CD4-positive, alpha-beta T cell treated with Interleukin-10 for 1 hour (primary cell): ENCODE data around the gene TBC1D22A.

Source experiments
- DNase-seq: peaks from one replicate; pipeline ENCODE4 v3.0.0-alpha.2; 2020

The TBC1D22A gene

DNA sequence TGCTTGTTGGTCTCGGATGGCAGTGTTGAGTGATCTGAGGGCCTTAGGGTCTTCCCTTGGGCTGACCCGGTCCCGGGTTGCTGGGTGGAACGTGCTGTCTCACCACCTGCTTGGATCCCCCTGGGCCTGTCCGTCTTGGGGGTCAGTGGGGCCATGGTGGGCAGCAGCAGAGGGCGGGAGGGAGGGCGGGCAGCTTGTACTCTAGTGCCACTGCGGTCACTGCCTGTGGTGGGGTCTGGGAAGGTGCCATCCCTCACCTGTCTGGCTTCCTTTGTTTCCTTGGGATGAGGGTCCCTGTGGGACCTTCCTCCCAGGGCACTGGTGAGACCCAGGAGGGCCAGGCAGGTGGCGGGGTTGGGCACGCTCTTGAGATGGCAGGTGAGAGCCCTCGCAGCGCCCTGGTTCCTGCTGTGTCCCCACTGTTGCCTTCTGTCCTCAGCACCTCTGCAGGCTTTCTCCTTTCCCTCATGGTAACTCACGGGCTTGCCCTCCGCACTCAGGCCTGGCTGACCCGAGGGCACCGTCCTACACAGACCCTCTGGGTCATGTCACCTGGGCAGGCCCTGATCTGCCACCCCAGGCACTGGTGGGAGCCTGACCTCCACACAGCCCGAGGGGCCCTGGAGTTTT lies 34.2 kb downstream of the TBC1D22A start:
- no peak for DNase-seq

DNA sequence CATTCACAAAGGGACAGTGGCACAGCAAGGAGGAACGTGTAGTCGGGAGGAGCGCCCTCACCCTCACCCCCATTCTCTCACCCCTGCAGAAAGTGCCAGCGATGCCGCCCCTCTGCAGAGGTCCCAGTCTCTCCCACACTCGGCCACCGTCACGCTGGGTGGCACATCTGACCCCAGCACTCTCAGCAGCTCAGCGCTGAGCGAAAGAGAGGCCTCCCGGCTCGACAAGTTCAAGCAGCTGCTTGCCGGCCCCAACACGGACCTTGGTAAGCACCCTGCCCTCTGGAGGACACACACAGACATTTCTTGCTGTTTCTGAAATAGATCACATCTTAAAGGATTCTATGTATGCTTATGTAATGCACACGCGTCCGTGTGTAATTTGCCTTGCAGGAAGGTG lies 34.9 kb downstream of the TBC1D22A start:
- no peak for DNase-seq

DNA sequence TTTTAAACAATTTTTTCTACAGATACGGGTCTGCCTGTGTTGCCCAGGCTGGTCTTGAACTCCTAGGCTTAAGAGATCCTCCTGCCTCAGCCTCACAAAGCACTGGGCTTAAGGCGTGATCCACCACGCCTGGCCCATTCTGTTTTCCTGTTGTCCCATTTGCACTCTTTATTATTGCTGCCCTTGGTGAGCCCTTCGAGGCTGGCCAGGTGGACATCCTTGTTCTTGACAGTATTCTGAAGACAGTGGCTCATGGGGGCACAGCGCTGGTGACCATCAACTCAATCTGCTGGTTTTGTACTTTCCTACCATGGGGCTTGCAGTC lies 35.6 kb downstream of the TBC1D22A start:
- no peak for DNase-seq

DNA sequence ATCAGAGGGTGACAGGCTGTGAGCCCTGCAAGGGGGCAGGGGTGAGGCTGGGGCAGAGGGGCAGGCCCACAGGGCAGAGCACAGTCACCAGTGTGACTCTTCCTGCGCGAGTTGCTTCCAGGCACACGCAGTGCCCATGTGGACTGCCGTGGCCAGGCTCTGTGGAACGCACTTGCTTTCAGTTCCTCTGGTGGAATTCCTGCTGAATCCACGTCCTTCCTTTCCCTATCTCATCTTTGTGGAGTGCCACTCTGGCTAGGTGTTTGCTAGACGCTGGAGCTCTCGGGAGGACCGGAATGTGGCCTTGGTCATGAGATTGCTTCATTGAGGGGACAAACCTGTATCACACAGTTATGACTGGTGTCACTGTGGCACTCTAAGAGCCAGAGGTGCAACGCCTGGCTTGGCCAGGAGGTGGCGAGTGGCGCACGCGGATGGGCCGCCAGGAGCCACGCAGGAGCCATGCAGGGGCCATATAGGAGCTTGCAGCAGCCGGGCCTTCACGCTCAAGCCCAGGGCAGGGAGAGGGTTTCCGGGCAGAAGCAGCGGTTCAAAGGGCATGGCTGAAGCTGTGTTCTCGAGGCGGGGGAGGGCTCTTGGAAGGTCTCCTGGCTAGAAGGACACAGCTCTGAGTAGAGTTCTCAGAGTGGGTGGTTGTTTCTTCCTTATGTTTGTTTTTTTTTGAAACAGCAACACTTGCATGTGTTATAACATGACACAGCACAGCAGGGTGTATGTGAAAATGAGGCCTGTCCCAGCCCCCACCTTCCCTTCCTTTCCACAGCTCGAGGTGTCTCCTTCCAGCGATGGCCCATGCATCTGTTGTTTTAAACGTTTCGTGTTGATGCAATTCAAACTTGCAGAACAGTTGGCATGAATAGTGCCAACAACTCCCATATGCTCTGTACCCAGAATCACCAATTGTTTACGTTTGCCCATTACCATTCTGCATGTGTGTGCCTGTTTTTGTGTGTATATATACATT lies 36.2 kb downstream of the TBC1D22A start:
- peak; percentile 79 for DNase-seq

DNA sequence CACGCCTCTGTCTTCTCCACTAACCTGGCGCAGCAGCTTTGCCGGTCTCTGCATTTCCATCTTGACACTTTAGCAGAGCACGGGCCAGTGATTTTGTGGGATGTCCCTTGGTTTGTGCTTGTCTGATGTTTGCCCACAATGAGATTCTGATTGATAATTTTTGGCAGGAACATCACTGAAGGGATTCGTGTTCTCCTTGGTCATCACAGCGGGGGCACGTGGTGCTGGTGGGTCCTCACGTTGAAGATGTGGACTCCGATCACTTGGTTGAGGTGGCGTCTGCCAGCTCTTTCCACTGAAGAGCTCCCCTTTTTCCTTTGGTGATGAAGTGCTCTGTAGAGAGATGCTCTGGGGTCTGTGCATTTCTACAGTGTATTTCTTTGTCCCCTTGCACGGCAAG lies 37.2 kb downstream of the TBC1D22A start:
- DNase-seq = no peak

DNA sequence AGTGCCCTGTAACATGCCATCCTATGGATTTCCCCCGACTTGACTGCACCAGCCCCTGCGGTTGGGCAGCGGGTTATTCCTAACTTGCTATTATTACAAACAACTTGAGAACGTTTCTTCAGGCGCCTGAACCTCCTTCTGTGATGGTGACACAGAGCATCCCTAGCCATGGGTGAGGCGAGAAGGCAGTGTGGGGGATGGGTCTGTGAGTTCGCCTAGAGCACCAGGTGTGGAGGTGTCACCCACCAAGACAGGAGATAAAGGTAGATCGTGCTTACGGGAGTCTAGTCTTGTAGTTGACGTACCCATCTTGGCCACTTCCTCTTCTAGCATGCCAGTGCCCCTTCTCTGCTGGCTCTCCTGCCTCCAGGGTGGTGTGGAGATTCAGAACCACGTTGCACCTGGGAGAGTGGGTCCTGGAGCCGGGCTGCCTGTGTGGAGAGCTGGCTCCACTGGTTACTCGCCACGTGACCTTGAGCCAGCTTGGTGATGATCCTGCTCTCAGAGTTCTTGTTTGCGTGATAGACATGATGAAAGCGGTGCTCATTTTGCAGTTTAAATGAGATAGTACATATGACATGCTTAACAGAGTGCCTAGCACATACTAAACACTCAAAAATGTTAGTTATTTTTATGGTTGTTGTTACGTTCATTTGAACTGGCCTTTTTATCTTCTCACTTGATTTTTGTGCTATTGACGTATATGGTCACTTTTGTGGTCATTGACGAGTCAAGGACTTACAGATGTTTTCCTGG lies 37.8 kb downstream of the TBC1D22A start:
- no peak for DNase-seq

DNA sequence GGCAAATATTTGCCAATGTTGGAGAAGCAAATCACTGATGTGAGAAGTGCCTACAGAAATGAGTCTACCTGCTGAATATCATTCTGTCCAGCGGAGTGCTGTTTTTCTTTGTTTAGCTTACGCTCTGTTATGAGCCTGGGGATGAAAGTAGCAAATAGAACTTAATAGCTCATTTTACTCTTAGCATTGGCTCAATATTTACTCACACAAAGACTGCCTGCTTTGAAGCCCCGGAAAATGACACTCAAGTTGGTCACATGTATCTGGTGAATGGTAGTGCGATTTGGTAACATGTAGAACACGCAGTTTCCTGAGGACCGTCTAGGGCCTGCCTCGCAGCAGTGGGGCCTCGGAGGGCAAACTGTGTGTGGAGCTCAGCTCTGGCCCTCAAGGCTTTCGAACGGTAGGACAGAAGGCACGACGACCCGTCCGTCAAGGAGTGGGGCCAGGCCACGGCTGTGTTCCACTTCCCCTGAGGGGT lies 38.9 kb downstream of the TBC1D22A start:
- DNase-seq = no peak

DNA sequence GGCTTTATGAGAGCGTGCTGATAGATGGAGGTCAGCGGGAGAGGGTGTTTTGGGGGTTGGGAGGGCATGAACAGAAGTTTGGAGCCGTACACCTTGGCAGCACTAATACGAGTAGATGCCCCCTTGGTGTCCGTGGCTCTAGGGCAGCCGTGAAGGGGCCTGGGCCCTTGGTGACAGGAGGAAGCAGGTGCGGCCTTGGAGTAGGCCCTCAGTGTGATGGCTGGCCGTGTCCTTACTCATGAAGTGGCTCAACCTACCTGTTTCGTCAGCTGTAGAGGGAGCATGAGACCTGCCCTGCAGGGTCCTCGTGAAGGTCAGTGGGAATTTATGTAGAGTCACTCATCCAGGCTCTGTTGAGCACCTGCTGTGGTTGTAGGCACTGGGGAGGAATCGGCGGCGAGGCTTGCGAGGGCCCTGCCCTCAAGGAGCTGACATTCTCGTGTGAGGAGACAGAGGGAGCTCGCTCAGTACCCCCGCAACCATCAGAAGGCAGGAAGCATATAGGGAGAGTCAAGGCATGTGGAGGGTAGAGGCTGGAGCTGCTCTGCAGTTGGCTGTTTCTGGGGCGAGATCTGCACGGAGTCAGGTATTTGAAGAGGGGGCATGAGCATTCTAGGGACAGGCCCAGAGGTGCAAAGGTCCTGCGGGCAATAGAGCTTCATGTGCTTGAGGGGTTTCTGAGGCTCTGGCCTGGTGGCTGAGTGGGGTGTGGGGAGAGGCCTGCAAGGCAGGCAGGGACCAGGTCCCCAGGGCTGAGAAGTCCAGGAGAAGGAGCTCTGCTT lies 39.6 kb downstream of the TBC1D22A start:
- DNase-seq = no peak

DNA sequence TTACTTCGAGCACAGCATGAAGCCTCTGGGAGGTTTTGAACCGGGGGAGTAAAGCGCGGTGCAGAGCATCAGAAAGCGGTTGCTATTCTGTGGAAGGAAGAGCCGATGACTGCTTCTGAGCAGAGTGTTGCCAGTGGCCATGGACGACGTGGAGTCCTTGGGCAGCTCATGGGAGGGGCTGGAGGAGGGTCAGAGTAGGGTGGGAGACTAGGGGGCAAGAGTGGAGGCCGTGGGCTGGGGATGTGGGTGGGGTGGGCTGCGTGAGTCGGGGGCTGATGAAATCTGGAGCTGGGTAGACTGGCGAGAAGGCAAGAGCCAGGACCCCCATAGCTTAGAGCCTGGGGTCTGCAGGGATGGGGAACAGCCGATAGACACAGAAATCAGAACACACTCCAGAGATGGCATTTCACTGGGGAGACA lies 40.2 kb downstream of the TBC1D22A start:
- DNase-seq = no peak

DNA sequence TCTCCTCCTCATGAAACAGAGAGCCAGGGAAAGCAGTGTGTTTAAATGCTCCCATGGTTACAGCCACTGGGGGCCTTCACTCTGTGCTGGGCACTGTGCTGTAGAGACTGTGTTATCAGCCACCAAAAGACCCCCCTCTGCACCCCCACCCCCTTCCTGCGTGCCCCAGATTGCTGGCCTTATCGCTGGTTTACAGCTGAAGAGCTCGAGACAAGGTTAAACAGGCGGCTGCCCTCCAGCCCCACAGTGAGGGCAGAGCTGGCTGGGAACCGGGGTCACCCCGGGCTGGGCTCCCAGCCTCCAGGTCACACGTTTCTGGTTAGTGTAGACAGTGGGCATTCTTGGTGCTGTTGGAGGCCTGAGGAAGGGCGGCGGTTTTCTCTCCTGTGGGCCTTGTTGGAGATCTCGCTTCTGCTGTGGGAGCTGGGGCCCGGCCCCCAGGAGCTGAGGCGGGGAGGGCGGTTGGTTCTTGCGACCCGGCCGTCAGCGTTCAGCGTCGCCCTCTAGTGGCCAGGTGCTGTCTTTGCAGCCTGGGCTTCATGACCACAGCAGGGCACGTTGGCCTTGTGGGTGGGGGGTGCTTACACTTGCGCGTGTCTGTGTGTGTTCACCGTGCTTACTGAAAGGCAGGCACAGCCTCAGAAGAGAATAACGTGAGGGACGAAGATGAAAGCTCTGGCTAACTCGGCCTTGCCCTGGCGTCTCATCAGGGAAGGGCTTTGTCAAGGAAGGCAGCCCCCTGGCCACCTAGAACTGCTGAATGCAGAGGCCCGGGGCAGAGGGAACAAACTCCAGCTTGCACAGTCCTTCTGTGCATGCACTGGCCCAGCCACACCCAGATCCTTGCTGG lies 40.8 kb downstream of the TBC1D22A start:
- peak; percentile 80 for DNase-seq

DNA sequence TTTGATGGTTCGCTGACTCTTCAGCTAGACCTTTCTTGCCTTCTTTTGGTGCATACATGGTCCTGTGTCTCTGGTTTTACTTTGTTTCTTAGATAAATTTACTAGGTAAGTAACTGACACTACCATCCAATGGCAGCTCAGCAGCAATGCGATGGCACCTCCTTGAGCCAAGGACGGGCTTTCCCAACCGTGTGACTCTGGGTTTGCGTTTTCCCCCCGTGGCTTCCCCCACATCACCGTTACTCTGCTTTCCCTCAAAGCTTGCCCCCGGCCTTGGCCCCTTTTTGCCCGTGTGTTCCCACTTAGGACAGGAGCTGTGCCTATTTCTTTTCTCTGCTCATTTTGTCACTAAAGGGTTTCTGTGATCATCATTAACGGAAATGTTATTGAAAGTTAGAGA lies 41.5 kb downstream of the TBC1D22A start:
- DNase-seq = no peak

DNA sequence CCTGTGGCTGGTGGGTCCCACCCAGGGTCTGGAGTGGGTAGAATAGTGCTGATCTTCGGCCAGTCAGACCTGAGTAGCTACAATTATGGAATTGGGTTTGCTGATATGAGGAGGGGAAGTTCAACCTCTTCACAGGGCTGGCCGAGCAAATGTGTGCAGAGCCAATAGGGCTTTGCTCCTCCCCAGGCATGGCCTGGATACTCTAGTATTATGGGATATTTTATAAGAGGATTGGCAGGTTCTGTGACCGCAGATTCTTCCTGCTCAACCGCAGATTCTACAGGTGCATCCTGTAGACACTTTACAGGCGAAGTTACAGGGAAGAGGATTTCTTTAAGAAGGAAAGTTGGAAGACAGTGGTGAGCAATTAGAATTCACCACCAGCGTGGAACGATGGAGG lies 44.3 kb downstream of the TBC1D22A start:
- DNase-seq = no peak

DNA sequence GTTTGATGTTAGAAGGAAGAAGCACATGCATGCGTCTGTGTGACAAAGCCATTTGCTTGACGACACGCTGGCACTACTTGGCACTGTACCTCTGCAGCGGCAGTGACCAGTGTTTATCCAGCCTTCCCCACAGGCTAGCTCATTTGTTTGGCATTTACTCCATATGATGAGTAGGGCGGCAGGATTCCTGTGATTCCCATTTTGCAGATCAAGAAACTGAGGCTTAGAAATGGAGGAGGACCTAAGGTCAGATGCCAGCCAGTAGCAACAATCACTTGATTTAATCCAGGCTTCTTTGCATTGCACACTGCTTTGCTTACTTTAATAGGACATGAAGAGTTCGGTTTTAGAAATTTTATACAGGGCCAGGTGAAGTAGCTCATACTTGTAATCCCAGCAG lies 45.0 kb downstream of the TBC1D22A start:
- no peak for DNase-seq

DNA sequence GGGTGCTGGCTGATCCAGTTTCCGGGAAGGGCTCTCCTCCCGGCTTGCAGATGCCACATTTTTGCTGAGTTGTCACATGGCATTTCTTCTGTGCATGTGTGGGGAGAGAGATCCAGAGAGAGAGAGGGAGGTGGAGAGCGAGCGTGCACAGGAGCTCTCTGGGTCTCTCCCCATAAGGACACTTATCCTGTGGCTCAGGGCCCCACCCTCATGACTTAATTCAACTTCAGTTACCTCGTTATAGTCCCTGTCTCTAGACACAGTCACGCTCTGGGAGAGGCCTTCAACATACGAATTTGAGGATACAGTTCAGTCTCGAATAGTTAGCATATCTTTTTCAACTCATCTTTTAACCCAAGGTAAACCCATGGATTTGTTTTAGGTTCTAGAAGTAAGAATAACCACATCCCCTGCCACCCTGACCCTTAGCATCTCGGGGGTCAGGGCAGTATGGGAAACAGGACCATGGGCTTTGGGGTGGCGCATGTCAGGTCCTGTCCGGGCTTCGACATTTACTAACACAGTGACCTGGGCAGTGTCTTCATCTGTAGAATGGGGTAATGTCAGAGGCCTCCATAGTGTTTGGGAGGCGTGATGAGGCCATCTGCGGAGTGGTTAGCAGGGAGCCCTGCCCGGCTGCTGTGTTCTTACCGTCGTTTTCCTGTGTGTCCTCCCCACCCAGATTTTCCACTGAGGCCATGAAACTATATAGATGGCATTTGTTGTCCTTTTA lies 46.9 kb downstream of the TBC1D22A start:
- no peak for DNase-seq

DNA sequence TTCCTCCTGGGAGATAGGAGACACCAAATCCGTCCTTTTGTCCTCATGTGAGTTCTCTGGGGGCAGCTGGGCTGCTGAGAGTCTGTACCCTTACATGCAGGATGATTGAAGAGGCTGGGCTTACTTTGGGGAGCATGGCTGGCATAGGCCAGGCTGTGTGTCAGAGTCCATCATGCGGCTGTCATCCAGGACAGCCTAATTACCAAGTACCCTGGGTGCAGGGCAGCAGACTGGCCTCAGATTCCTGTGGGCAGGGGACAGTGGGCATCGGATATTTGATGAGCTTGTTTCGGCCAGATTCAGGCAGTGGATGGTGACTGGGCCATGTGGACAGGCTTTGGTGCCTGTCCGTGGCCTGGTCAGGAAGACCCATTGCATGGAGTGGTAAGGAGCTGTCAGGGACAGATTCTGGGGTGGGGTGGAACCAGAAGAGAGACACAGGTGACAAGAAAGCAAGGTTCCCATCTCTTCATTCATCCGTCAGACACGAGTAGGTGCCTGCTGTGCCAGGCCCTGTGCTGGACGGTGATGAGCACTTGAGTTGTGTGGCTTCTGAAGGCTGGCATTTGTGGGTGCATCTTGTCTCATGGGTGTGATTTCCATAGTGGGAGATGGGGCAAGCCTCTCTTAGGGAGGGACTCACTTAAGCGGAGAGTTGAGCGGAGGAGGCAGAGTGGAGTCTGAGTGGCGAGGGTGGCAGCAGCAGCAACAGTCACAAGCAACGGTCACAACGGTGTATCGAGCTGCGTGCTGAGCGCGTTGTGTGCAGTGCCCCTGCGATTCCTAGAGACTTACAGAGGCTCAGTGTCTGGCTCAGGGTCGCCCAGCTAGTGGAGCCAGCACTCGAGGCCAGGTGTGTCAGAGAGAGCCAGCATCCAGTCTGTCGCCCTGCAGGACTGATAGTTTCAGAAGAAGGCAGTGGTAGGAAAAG lies 48.7 kb downstream of the TBC1D22A start:
- DNase-seq = no peak

DNA sequence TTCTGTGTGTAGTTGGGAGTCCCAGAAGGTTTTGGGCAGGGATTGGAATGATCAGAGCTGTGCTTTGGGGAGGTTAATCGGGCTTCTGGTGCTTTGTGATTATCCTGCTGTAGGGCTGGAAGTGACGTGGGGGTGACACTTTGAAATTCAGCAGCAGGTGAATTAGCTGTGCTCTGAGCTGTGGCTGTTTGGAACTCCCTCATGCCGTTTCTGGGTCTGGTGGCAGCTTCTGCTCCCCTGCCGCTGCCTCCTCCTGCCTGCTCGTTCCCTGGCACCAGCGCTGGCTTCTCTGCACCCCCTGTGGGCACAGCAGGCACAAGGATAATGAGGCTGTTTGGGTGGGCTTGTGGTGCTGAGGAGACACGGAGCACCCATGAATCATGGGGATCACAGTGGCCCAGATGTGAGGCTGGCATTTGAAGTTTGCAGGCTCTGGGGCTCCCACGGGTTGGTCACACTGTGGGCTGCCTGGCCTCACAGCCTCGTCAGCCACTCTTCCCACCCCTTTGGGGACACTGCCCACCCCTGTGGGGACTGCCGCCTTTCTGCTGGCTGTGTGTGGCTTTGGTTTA lies 49.7 kb downstream of the TBC1D22A start:
- no peak for DNase-seq

DNA sequence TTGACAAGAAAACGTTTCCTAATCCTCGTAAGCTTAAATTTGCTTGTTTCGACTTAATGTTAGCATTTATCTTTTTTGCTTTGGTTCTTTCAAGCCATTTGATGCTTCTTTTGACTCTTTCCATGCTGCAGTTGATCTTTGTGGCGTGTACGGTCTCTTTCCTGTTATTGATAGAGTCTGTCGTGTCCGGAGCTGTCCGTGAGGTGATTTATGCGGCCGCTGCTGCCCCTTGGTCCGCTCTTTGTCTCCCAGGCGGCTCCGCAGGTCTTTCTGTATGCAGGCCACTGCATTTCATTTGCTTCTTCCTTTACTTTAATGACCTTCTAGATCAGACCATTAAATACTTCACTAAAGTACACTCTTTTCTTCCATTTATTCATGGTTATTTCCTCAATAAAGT lies 50.3 kb downstream of the TBC1D22A start:
- no peak for DNase-seq

DNA sequence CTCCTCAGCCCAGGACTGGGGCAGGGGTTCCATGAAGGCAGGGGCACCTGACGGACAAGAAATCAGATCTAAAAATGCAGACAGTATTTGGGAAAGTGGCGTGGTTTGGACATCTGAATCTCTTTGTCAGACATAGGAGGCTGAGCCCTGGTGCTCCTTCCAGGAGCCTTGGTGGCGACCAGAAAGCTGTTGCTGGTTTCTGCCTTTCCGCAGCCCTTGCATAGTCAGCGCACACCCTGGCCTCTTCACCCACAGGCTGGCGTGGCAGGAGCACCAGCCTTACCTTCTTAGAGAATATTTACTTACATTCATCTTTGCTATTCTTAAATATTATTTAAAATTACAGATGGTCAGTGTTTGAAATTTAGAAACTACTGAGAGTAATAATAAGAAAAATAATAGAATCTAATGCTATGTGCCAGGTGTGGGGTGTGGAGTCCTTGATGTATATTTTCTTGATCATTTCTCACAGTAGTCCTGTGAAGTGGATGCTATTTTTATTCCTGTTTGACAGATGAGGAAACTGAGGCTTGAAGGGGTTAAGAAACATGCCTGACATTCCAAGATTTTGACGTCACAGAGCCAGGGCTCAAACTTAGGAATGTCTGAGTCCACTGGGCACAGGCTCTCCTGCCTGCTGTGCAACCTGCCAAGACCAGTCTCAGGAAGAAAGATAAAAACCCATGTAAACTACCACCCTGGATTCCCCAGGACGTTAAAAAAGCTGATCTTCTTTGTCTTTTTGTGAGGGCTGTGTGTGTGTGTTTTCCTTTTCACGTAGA lies 51.6 kb downstream of the TBC1D22A start:
- DNase-seq = no peak

DNA sequence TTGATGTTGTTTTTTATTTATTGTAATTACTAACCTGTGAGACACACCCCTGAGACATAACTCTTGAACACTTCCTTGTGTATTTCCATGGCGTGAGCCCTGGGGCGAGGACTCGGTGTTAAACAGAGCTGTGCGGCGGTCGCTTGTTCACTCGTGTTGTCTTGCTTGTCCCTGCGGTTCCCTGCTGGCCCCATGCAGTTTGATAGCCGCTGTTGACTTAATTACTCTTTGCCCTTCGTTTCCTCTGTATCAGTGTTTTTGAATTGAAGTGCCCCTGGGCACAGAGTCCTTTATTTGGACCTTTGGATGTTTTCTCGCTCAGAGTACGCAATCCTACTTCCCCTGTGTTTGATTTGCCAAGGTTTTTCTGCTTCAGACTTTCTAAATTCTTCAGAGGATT lies 52.7 kb downstream of the TBC1D22A start:
- no peak for DNase-seq
